Pulmonary artery endothelial cell (primary cell): Measurements from ENCODE around the gene AKR7A3. TPM values are rescaled to one million over a fixed set of nuclear protein-coding genes. Genes with fewer than 3 reads are reported as not detected.
"Not testable (repeated sequence)": the region's sequence is repeated elsewhere in the genome, so short reads cannot be mapped to it uniquely, and the experiment has no call there.

Experiments
- DNase-seq: peaks from one replicate; pipeline ENCODE4 v3.0.0-alpha.2; 2011; ENCODE audit warnings: low read depth, low spot score
- total RNA-seq: library from RNA; depleted of rRNA; stranded (reverse); fragments of >200 nt; gene quantifications from 2 replicates; pipeline ENCODE4 v1.2.3, GENCODE V29; 2014

AKR7A3 gene
- total RNA-seq, 1 donor from 2014 or later, result 0.33 TPM

DNA sequence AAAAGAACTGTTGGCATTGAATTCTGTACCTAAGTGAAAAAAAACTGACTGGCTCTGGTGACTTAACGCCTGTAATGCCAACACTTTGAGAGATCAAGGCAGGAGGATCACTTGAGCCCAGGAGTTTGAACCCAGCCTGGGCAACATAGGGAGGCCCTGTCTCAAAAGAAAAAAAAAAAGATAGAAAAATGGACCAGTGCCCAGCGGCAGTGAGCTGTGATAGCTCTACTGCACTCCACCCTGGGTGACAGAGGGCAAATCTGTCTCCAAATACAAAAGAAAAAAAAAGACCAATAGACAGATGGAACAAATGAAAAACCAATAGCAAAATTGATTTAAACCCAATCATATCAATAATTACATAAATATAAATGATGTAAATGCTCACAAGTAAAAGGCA is 674 bp upstream of the AKR7A3 start:
- no peak for DNase-seq

DNA sequence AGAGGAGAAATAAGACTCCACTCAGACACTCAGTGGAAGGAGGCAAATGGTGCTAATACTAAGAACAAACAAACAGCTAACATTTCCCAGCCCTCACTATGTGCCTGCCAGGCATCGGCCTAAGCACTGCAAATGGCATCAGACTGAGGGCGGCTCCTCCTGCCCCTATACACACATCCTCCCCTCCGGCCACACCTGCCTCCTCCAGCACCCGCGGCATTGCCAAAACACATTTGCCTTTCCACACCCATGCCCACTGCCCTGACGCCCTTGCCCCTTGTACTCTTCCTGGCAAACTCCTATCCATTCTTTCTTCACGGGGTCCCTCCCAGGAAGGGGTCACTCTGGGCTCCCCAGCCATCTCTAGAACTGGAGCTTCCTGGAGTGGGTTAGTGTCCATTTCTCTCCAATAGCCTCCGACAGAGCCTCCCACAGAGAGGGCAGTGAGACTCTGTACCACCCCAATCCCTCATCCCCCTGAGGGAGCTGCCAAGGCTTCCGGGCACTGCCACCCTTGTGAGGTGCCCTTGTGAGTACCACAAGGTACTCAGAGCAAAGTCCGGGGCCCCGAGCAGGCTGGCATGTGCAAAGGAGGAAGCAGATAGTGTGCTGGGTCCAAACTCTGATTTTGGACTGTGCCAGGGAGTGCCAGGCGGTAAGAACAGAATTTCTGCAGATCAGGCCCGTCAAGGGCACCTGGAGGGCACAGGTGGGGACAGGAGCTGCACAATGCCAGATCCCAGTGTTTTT is 959 bp downstream of the AKR7A3 start:
- no peak for DNase-seq

DNA sequence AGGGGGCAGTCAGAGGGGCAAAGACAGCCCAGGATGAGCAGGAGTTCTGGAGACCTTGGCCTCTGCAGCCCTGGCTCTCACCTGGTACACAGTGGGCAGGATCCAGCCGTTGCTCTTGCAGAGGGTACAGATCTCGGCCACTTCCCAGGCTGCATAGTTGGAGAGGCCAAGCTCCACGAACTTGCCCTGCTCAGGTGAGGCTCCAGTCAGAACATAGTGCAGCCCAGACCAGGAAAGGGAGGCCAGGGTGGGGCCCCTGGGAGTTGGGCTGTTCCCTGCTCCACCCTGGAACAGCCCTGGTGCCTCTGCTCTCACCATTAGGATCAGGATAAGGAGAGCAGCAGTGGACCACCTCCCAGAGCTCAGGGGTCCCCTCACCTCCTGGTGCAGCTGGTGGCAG is 2.8 kb downstream of the AKR7A3 start:
- not testable (repeated sequence) for DNase-seq

GRCh38 chr1:19285366-19285765 is 3.2 kb downstream of the AKR7A3 start:
- DNase-seq, result not testable (repeated sequence)

DNA sequence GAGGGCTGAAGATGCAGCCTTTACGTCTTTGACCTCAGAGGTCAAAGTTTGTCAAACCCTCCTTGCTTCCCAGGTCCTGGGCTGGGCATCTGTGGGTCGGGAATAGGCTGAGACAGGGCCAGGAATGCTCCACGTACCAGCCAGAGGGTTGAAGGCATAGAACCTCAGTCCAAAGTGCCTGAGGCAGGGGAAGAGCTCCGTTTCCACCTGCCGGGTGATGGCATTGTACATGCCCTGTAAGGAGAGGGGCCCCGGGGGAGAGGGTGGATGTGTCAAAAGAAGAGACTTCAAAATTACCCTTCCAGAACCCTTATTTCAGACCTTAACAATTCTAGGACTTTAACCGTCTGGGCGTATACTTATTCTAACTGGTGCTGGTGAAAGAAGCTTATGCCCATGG is 3.7 kb downstream of the AKR7A3 start:
- no peak for DNase-seq

GRCh38 chr1:19283891-19284290 is 4.7 kb downstream of the AKR7A3 start:
- no peak for DNase-seq

GRCh38 chr1:19274636-19275035 is 13.9 kb downstream of the AKR7A3 start:
- DNase-seq, result no peak

- not testable (repeated sequence) for DNase-seq
These were observed 14.6 kb downstream of the AKR7A3 start for GRCh38 chr1:19273844-19274531.

- DNase-seq, result no peak
These were observed 15.3 kb downstream of the AKR7A3 start for GRCh38 chr1:19273106-19273843.

DNA sequence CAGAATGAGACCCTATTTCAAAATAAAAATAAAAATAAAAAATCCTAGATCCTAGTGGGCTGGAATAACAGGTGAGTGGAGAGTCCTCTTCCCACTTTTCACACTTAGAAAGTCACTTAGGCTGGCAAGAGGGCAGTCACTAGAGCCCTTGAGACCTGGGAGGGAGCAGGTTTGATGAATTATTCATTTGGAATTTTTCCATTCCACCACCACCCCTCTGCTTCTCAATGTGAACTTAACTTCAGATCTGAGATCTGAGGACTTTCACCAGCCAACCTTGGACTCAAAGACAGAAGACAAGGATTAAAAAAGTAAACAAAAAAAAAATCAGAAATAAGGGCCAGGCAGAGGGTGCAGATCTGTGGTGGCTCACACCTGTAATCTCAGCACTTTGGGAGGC is 16.5 kb downstream of the AKR7A3 start:
- DNase-seq, result no peak

DNA sequence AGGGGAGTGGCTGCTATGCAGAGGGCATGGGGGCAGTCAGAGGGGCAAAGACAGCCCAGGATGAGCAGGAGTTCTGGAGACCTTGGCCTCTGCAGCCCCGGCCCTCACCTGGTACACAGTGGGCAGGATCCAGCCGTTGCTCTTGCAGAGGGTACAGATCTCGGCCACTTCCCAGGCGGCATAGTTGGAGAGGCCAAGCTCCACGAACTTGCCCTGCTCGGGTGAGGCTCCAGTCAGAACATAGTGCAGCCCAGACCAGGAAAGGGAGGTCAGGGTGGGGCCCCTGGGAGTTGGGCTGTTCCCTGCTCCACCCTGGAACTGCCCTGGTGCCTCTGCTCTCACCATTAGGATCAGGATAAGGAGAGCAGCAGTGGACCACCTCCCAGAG is 18.2 kb downstream of the AKR7A3 start:
- DNase-seq, result not testable (repeated sequence)

DNA sequence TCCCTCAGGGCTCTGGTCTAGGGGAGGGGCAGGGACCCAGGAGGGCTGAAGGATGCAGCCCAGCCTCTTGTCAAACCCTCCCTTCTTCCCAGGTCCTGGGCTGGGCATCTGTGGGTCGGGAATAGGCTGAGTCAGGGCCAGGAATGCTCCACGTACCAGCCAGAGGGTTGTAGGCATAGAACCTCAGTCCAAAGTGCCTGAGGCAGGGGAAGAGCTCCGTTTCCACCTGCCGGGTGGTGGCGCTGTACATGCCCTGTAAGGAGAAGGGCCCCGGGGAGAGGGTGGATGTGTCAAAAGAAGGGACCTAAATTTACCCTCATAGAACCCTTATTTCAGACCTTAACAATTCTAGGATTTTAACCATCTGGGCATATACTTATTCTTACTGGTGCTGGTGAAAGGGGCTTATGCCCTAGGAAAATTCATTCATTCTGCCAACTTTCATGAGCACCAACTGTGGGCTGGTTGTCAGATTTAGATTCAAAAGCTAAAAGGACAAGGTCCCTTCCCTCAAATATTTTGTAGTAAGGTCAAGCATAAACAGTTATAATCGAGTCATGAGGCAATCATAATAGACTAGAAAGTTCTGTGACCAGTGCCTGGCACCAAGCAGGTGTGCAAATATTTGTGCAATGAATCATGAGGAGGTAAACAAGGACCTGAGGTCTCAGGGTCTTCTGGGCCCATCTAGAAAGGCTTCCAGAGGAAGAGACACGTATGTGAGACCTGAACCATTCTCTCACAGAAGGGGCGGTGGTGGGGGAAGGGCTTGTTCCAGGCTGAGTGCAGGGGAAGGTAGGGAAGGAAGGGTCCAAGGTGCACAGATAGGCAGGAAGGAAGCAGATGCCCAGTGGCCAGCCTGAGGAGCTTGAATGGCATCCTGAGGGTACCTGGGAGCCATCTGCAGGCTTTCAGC is 18.9 kb downstream of the AKR7A3 start:
- not testable (repeated sequence) for DNase-seq

DNA sequence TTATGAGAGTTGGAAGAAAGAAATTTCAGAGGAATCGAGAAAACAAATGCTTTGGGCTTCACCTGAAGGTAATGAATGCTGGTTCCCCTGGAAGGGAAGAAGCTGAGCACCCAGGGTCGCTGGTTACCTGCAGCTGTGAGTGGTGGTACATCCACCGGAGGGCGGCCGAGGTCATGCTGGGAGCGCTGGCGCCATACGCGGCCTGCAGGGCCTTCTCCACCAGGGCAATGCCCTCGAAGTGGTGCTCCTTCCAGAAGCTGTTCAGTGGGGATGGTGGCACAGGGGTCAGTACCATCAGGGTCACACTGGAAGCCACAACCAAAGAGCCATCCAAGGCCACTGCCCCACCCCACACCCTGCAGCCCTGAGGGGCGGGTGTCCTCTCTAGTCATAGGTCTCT is 20.1 kb downstream of the AKR7A3 start:
- no peak for DNase-seq

DNA sequence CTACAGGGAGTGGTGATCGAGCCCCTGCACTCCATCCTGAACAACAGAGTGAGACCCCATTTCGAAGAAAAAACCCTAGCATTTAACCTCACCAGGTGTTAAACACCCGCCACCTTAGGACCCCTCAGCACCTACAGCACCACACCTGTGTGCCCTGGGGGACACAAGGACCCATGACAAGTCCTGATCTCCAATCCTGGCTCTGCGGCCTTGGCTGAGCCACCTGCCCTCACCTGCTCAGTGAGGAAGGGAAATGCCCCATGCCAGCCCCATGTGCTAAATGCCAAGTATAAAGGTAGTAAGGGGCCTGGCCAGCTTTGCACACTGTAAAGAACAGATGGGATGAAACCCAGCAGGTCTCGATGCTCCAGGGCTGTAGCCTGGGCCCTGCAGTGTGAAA is 25.8 kb downstream of the AKR7A3 start:
- DNase-seq, result no peak

DNA sequence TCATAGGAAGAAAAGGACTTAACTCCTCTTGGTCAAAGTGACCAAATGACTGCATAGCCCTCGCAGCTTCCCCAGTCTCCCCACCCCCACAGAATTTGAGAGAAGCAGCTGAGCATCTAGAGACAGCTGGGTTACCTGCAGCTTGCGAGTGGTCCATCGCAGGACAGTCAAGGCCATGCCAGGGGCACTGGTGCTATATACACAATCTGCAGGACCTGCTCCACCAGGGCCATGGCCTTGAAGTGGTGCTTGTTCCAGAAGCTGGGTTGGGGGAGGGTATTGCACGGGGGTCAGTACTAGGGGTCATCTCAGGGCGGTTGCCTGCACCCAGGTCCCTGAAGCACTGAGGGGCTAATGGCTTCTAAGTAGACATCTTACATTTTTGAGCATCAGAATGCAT is 26.5 kb downstream of the AKR7A3 start:
- no peak for DNase-seq

GRCh38 chr1:19260211-19261138 is 28.1 kb downstream of the AKR7A3 start:
- no peak for DNase-seq

DNA sequence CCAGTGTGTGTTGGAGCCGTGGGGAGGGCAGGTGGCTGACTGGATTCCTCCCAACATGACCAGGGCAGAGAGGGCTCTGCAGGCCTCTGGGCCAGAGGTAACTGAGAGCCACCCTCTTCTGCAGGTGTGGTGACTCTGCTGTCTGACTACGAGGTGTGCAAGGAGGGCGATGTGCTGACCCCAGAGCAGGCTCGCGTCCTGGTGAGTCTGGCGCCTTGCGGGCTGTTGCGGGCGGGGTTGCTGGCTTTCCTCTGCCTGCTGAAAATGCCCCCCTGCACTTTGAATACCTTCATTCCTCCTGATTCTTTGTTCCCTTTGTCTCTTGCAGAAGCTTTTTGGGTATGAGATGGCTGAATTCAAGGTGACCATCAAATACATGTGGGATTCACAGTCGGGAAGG is 30.2 kb downstream of the AKR7A3 start:
- DNase-seq, result no peak

DNA sequence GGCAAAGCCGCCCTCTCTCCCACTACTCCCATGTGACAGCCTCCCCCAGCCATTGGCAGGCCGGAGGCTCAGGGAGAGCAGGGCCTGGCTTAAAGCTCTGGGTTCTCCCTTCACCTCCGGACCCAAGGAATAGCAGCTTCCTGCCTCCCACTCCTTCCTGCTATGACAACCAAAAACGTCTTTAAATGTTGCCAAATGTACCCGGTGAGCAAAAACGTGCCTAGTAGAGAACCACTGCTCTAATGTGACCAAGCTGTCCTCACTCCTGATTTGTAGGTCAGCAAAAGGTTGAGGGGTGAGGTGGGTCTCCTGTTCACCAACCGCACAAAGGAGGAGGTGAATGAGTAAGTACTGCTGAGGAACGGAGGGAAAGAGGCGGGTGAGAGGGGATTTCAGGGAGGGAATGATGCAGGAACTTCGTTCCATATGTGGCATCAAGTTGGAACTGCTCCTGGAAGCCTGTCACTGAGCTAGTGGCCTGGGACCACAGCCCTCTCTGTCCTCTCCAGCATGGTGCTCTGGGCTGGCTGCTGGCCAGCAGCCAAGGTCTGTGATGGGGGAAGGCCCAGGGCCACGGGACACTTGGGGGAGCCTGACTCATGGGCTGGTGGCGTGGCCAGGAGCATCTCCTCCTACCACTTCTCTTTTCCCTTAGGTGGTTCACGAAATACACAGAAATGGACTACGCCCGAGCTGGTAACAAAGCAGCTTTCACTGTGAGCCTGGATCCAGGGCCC is 31.2 kb downstream of the AKR7A3 start:
- DNase-seq, result no peak

GRCh38 chr1:19256301-19256700 is 32.3 kb downstream of the AKR7A3 start:
- not testable (repeated sequence) for DNase-seq

DNA sequence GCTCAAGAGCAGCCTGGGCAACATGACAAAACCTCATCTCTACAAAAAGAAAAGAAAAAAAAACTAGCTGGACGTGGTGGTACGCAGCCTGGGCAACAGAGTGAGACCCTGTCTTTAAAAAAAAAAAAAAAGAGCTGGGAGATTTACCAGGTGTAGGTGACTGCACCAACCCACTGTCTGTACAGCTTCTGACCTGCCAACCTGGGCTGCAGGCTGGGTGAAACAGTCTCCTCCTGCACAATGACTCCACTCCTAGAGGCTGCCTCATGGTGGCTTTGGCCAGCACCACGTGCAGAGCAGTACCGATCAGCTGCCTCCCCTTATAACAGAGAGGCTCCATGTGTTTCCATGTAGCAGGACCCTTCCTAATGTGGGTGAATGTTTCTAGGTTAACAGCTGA is 33.3 kb downstream of the AKR7A3 start:
- no peak for DNase-seq
